Ammon's horn (tissue), 1 donor: Measurements from ENCODE around the gene CEACAM7.
"Not testable (repeated sequence)": the region's sequence is repeated elsewhere in the genome, so short reads cannot be mapped to it uniquely, and the experiment has no call there.

Experiments used
- DNase-seq: peaks from one replicate; pipeline ENCODE4 v3.0.0-alpha.2; 2016; ENCODE audit warnings: low spot score

The CEACAM7 gene

DNA sequence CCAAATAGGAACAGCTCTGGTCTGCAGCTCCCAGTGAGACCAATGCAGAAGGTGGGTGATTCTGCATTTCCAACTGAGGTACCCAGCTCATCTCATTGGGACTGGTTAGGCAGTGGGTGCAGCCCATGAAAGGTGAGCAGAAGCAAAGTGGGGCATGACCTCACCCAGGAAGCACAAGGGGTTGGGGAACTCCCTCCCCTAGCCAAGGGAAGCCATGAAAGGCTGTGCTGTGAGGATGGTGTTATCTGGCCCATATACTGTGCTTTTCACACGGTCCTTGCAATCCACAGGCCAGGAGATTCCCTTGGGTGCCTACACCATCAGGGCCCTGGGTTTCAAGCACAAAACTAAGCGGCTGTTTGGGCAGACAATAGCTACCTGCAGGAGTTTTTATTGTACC is 31.3 kb downstream of the CEACAM7 start:
- not testable (repeated sequence) for DNase-seq

DNA sequence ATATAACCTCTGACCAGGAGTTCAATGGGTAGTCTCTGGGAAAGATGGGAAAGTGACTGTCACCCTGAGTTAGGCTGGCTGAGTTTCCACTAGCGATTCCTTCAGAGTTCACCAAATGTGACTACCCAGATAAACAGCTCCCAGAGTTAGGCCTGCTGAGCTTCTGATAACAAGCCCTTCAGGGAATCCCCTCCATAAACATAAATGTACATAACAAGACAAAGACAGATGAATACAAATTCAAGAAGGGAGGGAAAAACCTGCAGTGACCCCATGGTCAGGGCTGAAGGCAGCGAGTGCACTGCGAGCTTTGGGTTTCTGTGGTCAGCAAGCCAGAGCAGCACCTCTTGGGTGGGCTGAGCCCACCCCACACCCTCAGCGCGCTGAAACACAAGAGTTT is 35.8 kb downstream of the CEACAM7 start:
- no peak for DNase-seq

DNA sequence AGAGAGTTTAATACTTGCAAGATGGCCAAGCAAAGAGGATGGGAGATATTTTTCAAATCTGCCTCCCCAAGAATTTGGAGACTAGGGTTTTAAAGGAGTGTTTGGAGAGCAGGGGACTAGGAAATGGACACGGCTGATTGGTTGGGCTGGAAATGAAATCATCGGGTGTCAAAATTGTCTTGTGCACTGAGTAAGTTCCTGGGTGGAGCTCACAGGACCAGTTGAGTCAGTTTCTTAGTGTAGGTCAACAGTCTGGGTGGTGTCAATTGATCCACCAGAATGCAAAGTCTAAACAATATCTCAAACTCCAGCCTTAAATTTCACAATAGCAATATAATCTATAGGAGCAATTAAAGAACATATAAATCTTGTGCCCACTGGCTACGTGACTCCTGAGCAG is 38.2 kb downstream of the CEACAM7 start:
- no peak for DNase-seq

DNA sequence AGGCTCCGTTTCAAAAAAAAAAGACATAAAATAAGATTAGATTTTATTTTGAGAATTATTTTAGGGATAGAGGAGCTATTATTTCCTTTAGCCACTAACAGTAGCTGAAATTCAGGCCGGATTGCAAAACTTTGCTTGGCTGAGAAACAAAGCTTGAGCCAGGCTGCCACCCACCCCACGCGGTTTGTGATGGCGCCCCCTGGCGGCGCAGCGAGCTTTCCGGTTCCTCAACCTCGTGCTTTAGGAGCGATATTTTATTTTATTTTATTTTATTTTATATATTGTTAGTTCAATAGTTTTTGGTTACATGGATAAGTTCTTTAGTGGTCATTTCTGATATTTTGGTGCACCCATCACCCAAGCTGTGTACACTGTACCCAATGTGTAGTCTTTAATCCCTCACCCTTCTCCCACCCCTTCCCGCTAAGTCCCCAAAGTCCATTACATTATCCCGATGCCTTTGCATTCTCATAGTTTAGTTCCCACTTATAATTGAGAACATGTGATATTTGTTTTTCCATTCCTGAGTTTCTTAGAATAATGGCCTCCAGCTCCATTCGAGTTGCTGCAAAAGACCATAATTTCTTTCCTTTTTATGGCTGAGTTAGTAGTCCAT is 41.4 kb downstream of the CEACAM7 start:
- no peak for DNase-seq

DNA sequence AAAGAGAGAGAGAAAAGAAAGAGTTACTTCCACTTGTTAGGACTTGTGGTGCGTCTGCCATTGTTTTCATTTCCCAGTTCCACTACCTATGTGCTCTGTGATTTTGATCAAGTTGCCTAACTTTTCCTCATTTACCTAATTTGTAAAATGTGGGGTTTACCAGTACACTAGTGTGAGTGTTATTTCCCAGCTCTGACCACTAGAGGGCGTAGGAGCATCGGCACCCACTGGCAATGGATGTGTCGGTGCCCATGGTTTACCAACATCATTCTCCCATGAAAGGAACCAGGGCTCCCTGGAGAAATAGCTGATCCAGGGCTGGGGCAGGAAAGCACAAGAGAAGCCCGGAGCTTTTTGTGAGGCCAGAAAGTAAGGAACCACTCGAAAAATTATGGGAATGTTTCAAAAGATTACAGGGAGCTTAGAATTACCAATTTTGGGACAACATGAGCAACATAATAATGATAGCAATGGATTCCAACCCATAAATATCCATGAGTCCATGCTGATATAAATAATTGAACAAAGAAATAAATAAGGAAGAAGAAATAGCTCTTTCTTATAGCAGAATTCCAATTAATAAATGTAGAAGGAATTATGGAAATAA is 46.1 kb downstream of the CEACAM7 start:
- DNase-seq, result peak; percentile 81

DNA sequence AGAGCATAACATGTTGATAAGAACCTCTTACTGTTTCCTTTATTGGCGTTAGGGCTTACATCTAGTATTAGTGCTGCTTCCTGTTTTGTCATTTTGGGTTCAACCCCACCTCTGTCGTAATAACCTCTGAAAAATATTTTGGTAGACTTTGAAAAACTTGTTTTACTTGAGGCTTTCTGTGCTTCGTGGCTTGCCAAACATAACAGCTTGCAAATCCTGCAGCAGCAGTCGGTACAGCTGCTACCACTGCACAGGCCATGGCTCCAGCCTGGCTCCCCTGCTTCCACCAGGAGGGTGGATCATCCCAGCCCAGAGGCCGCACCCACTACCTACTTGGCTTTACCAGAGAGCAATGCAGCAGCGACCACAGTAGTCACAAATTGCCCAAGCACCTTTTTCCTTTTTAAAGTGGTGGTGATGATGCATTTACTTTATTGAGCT is 49.4 kb downstream of the CEACAM7 start:
- DNase-seq, result no peak

DNA sequence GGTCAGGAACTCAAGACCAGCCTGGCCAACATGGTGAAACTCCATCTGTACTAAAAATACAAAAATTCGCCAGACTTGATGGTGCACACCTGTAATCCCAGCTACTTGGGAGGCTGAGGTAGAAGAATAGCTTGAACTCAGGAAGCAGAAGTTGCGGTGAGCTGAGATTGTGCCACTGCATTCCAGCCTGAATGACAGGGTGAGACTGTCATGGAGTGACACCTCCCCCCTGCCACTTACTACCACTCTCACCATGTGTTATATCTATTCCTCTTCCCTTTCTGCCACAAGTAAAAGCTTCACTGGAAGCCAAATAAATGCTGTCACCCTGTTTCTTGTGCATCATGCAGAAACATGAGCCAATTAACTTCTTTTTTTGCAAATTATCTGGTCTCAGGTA is 50.6 kb downstream of the CEACAM7 start:
- no peak for DNase-seq

DNA sequence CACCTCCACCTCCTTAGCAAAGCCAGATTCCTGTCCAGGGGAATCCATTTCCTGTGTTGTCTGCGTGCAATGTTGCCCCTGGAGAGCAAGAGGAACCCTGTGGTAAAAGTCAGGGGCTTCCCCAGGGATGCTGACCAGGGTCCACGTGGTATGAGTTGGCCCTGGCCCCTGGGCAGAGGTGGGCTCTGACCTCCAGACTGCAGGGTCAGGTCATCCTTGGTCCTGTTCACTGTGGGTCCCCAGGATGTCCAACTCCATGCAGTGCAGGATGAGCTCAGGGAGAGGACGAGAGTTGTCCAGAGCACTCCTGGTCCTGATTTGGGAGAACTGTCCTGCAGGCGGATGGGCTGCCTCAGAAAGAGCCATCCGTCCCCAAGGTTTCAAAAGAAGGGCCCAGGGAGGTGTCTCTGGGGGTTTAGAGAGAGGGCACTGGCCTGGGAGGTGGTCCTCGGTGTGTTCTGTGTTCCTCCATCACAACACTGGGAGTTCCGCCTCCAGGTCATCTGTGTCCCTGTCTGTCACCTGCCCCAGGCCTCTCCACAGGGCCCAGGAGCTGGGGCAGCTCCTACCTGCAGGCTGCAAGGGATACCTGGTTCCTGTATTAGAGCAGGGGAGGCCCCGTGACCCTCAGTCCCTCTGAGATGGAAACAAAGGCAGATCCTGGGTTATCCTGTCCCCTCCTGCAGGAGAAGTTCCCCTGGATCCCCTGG is 59.9 kb downstream of the CEACAM7 start:
- no peak for DNase-seq

DNA sequence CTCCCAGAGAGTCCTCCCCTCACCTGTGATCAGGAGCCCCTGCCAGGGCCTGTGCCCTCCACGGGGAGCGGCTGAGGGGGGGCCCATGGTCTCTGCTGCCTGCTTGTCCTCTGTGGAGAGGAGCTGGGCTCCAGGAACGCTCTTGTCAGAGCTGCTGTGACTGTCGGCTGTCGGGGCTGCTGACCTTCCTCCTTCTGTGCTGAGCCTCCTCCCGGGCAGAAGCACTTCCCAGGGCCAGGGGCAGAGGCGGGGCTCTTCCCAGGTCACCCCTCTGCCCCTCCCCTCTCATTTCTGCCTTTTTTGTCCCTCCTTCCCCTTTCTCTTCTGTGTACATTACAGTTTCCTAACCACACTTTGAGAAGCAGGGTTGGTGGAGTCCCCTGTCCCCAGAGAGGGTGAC is 61.2 kb downstream of the CEACAM7 start, which contains the start of gene CEACAM4:
CEACAM4 (minus strand) TSS at position 198 of the 400 bp plus-strand sequence; CDS start at position 87, 111 bp downstream.
- peak; percentile 57 for DNase-seq

DNA sequence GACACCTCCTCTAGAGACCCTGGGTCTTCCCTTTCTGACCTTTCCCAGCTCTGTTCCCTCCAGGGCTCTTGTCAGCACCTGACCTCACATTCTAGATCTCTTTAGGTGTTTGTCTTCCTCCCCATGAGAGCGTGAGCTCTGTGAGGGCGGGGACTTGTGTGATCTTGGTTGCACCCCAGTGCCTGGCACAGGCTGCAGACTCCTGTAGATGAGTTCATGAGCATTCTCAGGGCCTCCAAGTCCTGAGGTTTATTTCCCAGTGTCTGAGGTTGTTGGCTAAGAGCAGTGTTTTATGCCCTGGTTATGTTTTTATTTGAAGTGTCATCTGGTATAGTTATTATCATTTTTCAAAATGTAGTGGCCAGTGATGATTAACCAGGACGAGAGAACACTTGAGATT is 61.8 kb downstream of the CEACAM7 start:
- no peak for DNase-seq

DNA sequence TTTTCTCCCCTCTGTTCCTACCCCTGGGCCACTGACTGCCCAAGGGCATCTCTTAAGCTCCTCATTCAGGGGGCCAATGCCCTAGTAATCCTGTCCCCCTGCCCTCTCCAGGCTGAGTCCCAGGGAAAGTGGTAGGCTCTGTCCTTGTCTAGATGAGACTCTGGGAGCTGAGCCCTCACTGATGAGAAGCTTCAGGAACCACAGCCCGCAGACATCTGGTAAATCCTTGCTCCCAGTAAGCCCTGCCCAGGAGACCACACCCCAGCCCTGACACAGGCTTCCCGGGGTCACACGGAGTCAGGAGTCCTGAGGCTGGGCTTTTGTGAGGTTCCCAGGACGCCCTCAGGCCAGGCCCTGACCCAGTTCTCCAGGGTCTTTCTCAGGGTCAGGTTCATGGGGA is 63.1 kb downstream of the CEACAM7 start:
- no peak for DNase-seq

DNA sequence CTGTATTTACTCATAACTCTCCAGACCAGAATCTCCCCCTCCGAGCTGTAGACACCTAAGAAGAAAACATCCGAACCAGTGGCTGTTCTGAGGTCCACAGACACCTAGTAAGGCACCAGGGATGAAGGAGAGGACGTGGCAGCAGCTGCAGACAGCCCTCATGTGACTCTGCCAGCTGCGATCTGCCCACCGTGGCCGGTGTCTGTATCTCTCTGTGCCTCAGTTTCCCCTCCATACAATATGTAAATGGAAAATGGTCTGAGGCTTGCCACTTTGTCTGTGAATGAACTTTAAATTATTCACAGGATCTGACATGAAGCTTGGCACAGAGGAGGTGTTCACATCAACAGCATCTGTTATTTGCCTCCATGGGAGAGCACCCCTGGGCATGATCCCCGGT is 63.6 kb downstream of the CEACAM7 start:
- no peak for DNase-seq

DNA sequence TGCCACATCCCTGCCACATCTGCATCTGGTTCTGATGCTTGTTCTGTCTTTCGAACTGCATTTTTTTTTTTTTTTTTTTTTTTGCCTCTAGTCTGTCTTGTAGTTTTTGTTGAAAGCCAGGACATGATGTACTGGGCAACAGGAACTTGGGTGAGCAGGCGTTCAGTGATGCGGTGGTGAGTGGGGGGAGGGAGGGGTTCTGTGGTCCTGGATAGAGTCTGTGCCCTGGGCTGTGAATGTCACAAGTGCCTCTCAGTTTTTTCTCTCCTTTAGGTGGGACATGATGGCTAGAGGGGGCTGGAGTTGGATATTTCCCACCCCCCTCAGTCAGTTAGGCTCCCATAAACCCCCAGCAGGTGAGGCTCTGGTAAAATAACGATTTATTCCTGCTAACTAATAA is 64.7 kb downstream of the CEACAM7 start:
- DNase-seq, result no peak
